NT2/D1 (cell line): Measurements from ENCODE around the gene FBXO2.

ENCODE experiments used
- DNase-seq: peaks from one replicate; pipeline ENCODE4 v3.0.0-alpha.2; 2011; ENCODE audit warnings: low read depth, low spot score
- H3K27me3 ChIP-seq: 2 replicates; pipeline ENCODE4 v1.6.0; 2011; ENCODE audit warnings: mild to moderate bottlenecking; ENCODE audit not compliant: insufficient read length, insufficient read depth
- H3K36me3 ChIP-seq: 2 replicates; pipeline ENCODE4 v1.6.1; 2011; ENCODE audit warnings: mild to moderate bottlenecking, low read length, mixed read lengths; ENCODE audit not compliant: insufficient read depth, insufficient read length
- H3K4me1 ChIP-seq: 2 replicates; pipeline ENCODE4 v1.5.1; 2011; ENCODE audit not compliant: insufficient read depth, insufficient read length
- H3K4me3 ChIP-seq: 2 replicates; pipeline ENCODE4 v1.5.1; 2011; ENCODE audit warnings: low read depth; ENCODE audit not compliant: insufficient read length
- H3K9ac ChIP-seq: 2 replicates; pipeline ENCODE4 v1.6.0; 2011; ENCODE audit warnings: low read depth; ENCODE audit not compliant: insufficient read length
- H3K9me3 ChIP-seq: 2 replicates; pipeline ENCODE4 v1.5.1; 2011; ENCODE audit warnings: mild to moderate bottlenecking, low read length; ENCODE audit not compliant: insufficient read depth
- SUZ12 ChIP-seq: IDR thresholded peaks from 2 replicates; pipeline ENCODE4 v1.6.1; 2011; ENCODE audit not compliant: insufficient read length, insufficient read depth; ENCODE audit errors: extremely low read depth
- YY1 ChIP-seq: IDR thresholded peaks from 2 replicates; pipeline ENCODE4 v1.6.1; 2011; ENCODE audit not compliant: insufficient read length, insufficient read depth
- ZNF274 ChIP-seq: IDR thresholded peaks from 2 replicates; pipeline ENCODE4 v1.6.1; 2011; ENCODE audit warnings: mild to moderate bottlenecking, low read depth, low read length

The FBXO2 gene

GRCh38 chr1:11680270-11681070 lies 26.2 kb upstream of the FBXO2 start:
- DNase-seq: no peak
- peaks cover 28% of the 10 kb centered on the region for H3K36me3 ChIP-seq
- peak overlapping the region; percentile 96 for H3K4me3 ChIP-seq
- TF ChIP-seq SUZ12: no peak
- TF ChIP-seq YY1: no peak
- peaks cover 15% of the 10 kb centered on the region for H3K4me1 ChIP-seq
- H3K9ac ChIP-seq: peak overlapping the region; percentile 98
- no peaks in the 10 kb centered on the region for H3K27me3 ChIP-seq
- no peaks in the 10 kb centered on the region for H3K9me3 ChIP-seq

- TF ChIP-seq ZNF274: no peak
- TF ChIP-seq SUZ12: no peak
- TF ChIP-seq YY1: no peak
- no peak for DNase-seq
- peaks cover 44% of the 10 kb centered on the region for H3K36me3 ChIP-seq
- no peaks in the 10 kb centered on the region for H3K9me3 ChIP-seq
- no peak overlapping the region for H3K4me3 ChIP-seq
- no peaks in the 10 kb centered on the region for H3K27me3 ChIP-seq
- H3K4me1 ChIP-seq: peaks cover 16% of the 10 kb centered on the region
- no peak overlapping the region for H3K9ac ChIP-seq
Measured at GRCh38 chr1:11678442-11678841, 24.2 kb upstream of the FBXO2 start.

GRCh38 chr1:11676386-11677103 lies 22.3 kb upstream of the FBXO2 start:
- no peak for DNase-seq
- no peak overlapping the region for H3K4me3 ChIP-seq
- H3K36me3 ChIP-seq: peaks cover 60% of the 10 kb centered on the region
- H3K9ac ChIP-seq: no peak overlapping the region
- no peaks in the 10 kb centered on the region for H3K9me3 ChIP-seq
- no peaks in the 10 kb centered on the region for H3K27me3 ChIP-seq
- H3K4me1 ChIP-seq: peaks cover 10% of the 10 kb centered on the region
- TF ChIP-seq SUZ12 (no peak), ZNF274 (no peak), YY1 (no peak)

- Histone ChIP-seq H3K4me1 (peaks cover 10% of the 10 kb centered on the region), H3K9me3 (no peaks in the 10 kb centered on the region), H3K27me3 (no peaks in the 10 kb centered on the region), H3K9ac (peak overlapping the region; percentile 10), H3K36me3 (peaks cover 70% of the 10 kb centered on the region), H3K4me3 (no peak overlapping the region)
- TF ChIP-seq SUZ12 (no peak), YY1 (no peak), ZNF274 (no peak)
- no peak for DNase-seq
Measured at GRCh38 chr1:11675325-11675724, 21.1 kb upstream of the FBXO2 start.

GRCh38 chr1:11674488-11674887 lies 20.3 kb upstream of the FBXO2 start:
- TF ChIP-seq ZNF274 (no peak), SUZ12 (no peak), YY1 (no peak)
- Histone ChIP-seq H3K27me3 (no peaks in the 10 kb centered on the region), H3K4me3 (no peak overlapping the region), H3K9ac (no peak overlapping the region), H3K4me1 (peaks cover 10% of the 10 kb centered on the region), H3K9me3 (no peaks in the 10 kb centered on the region), H3K36me3 (peaks cover 69% of the 10 kb centered on the region)
- no peak for DNase-seq

- Histone ChIP-seq H3K9me3 (no peaks in the 10 kb centered on the region), H3K36me3 (peaks cover 77% of the 10 kb centered on the region), H3K9ac (peak overlapping the region; percentile 32), H3K4me3 (no peak overlapping the region), H3K4me1 (peaks cover 10% of the 10 kb centered on the region), H3K27me3 (no peaks in the 10 kb centered on the region)
- no peak for DNase-seq
- TF ChIP-seq SUZ12 (no peak), YY1 (no peak), ZNF274 (no peak)
Measured at GRCh38 chr1:11673089-11673769, 19.0 kb upstream of the FBXO2 start.

GRCh38 chr1:11671544-11672286 lies 17.5 kb upstream of the FBXO2 start:
- H3K36me3 ChIP-seq: peaks cover 69% of the 10 kb centered on the region

More at GRCh38 chr1:11671544-11672286, 17.5 kb upstream of the FBXO2 start:
- TF ChIP-seq YY1 (no peak), ZNF274 (no peak), SUZ12 (no peak)
- Histone ChIP-seq H3K4me3 (no peak overlapping the region), H3K4me1 (peaks cover 3% of the 10 kb centered on the region), H3K9ac (no peak overlapping the region), H3K27me3 (no peaks in the 10 kb centered on the region), H3K9me3 (no peaks in the 10 kb centered on the region)
- no peak for DNase-seq
